ENCODE measurements around the gene RPS6KB2. TPM values are rescaled to one million over a fixed set of nuclear protein-coding genes. Genes with fewer than 3 reads are reported as not detected.

RPS6KB2 gene
- total and polyA plus RNA-seq, 9 of the 15 experiments (the other 6 are each of a cell fraction or from before 2014, with no cell fraction given): 0.42 to 122 (median 82.6) TPM

- peak overlapping the region; percentile 78 to 82; a peak in 3 of 4 replicates for H3K9ac ChIP-seq (ENCODE audit: insufficient read depth in 1 of 2, low read depth in 2 of 2, low read length in 2 of 2)
- ChIA-PET POLR2A (interaction anchor here (0.6 to 1.8 kb wide), 5 partner anchors 12 to 1232 kb away, joined by 3 to 5 read pairs (median 4); partner anchors contain the start of genes AIP and RPS6KB2), CTCF (ENCODE audit: low intra/inter-chr PET ratio) (no interaction called here)
- no peaks in the 10 kb centered on the region for H3K9me3 ChIP-seq (replicated peaks; ENCODE audit: control insufficient read depth, insufficient read depth, low read depth, low read length)
- no TSS peak for BruUV-seq (replicated peaks)
- peaks cover 18 to 45% of the 10 kb centered on the region in 2 experiments; a peak in 4 of 5 replicates for H3K4me1 ChIP-seq (replicated peaks in 1 of 2; ENCODE audit: control insufficient read depth in 2 of 2, insufficient read depth in 2 of 2, low read length in 2 of 2)
- H3K79me2 ChIP-seq (ENCODE audit: control insufficient read depth, insufficient read depth, low read length): peaks cover 8% of the 10 kb centered on the region
- H3K27ac ChIP-seq (ENCODE audit: extremely low read depth, low read depth, low read length): peak overlapping the region; percentile 86
- 12% methylated on average over 10 of the region's 10 CpGs for WGBS (ENCODE audit: insufficient coverage, low coverage, missing lambda C conversion rate)
- H3K27me3 ChIP-seq (ENCODE audit: control insufficient read depth in 2 of 2, insufficient read depth in 2 of 2, low read length in 2 of 2): no peaks in the 10 kb centered on the region
- H3K9me1 ChIP-seq (ENCODE audit: control insufficient read depth, insufficient read depth, low read length): no peaks in the 10 kb centered on the region
- in situ Hi-C loops (cut with MboI) (no loop called here), intact Hi-C loops (cut with micrococcal nuclease) (no loop called here)
- H4K20me1 ChIP-seq (replicated peaks; ENCODE audit: control insufficient read depth, insufficient read depth, low read length): no peaks in the 10 kb centered on the region
- no peaks in the 10 kb centered on the region for H3K36me3 ChIP-seq (ENCODE audit: control insufficient read depth, insufficient read depth, low read length)
- DNase-seq (ENCODE audit: extremely low read depth in 1 of 4, low spot score in 3 of 4) (peak; percentile 49 to 73 (median 56)), FAIRE-seq (peak; percentile 23), ATAC-seq (peak; percentile 44)
- H3K4me2 ChIP-seq (ENCODE audit: insufficient read depth, low read length): peak overlapping the region; percentile 80
- peak overlapping the region; percentile 84 for H2AFZ ChIP-seq (ENCODE audit: low read depth, low read length)
- no peak overlapping the region for H3K4me3 ChIP-seq
- TF ChIP-seq DPF2 (IDR thresholded peaks at IDR 0.05): peak; percentile 33; the same call in 1 of the 2 replicates
- TF ChIP-seq NR4A1 (CRISPR knock-in tag; IDR thresholded peaks at IDR 0.05): no peak
- no peak for TF ChIP-seq NR4A1 (tag; IDR thresholded peaks at IDR 0.05)
- TF ChIP-seq ELF1 (tag; IDR thresholded peaks at IDR 0.05): no peak
- TF ChIP-seq ZBTB2 (IDR thresholded peaks at IDR 0.05): 0 out of 2 replicates have a peak, but pooled peaks have one; percentile 24
- no peak for TF ChIP-seq RNF219 (CRISPR knock-in tag; IDR thresholded peaks at IDR 0.05)
- TF ChIP-seq HOMEZ (CRISPR knock-in tag; IDR thresholded peaks at IDR 0.05): no peak
- TF ChIP-seq CBFA2T3 (IDR thresholded peaks at IDR 0.05): no peak
- no peak for TF ChIP-seq KLF16 (IDR thresholded peaks at IDR 0.05)
- TF ChIP-seq PHF20 (IDR thresholded peaks at IDR 0.05; ENCODE audit: partially characterized antibody): no peak
- TF ChIP-seq ZNF639 (CRISPR knock-in tag; conservative IDR thresholded peaks at IDR 0.05 in 1 of 2, IDR thresholded peaks at IDR 0.05 in 1 of 2): no peak
- TF ChIP-seq ZNF395 (CRISPR knock-in tag; IDR thresholded peaks at IDR 0.05): no peak
- 0 out of 2 replicates have a peak, but pooled peaks have one; percentile 30 for TF ChIP-seq HMBOX1 (IDR thresholded peaks at IDR 0.05)
- TF ChIP-seq GATA2 (CRISPR knock-in tag; IDR thresholded peaks at IDR 0.05): peak; percentile 69
Measured at GRCh38 chr11:67463186-67463585, 34.9 kb downstream of the RPS6KB2 start.

Data from K562 (cell line).